ENCODE data around the gene RGS8.

RGS8 gene

DNA sequence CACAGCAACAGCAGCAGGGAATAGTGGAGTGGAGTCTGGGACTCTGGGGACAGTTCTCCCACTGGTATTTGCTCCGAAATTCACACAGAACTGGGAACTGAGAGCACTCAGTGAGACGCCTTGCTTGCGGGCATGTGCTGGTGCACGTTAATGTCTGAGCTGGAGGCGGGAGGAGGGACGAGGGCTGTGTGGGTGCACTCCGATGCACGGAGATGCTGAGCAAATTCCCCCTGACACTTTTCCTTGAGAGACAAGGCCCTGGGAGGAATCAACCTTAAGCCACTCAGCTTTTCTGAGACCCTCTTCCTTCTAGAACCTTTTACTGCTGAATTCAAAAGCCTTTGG lies 2.8 kb downstream of the RGS8 start:
- DNase-seq (ENCODE audit: low read depth in 2 of 2): no peak

DNA sequence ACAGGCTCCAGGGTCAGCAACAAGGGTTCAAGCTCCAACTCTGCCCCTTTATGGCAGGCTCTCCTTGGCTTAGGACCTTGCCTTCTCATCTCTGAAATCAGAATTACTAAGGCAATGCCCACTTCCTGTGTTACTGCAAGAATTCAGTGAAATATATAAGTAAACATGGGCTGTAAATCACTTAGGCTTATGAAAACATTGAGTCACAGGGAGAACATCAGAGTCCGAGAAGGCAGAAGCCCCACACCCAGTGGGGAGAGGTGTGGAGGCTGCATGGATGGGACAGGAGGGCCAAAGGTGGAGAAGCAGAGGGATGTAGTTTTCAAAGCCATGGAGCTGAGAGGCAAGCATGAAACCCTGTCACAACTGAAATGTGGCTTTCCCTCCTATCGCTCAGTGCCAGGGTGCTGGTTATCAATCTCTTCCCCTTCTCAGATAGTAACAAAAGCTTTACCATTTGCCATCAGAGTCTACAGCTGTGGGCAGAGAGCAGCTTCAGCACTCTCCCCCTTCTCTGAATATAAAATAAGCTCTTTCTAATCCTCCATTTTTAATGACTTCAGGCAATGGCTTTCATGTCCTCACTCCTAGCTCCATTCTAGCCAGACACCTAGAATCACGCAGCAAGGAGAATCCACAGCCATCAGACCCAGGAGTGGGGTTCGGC lies 3.4 kb downstream of the RGS8 start:
- H3K4me3 ChIP-seq (replicated peaks in 1 of 2; ENCODE audit: low read depth in 2 of 2, low read length in 2 of 2): no peak overlapping the region
- DNase-seq (ENCODE audit: low read depth in 2 of 2): peak in 1 of 2 donors; percentile 44
- TF ChIP-seq, protein P1, sequence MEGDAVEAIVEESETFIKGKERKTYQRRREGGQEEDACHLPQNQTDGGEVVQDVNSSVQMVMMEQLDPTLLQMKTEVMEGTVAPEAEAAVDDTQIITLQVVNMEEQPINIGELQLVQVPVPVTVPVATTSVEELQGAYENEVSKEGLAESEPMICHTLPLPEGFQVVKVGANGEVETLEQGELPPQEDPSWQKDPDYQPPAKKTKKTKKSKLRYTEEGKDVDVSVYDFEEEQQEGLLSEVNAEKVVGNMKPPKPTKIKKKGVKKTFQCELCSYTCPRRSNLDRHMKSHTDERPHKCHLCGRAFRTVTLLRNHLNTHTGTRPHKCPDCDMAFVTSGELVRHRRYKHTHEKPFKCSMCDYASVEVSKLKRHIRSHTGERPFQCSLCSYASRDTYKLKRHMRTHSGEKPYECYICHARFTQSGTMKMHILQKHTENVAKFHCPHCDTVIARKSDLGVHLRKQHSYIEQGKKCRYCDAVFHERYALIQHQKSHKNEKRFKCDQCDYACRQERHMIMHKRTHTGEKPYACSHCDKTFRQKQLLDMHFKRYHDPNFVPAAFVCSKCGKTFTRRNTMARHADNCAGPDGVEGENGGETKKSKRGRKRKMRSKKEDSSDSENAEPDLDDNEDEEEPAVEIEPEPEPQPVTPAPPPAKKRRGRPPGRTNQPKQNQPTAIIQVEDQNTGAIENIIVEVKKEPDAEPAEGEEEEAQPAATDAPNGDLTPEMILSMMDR (IDR thresholded peaks at IDR 0.05; ENCODE audit: low read depth, low read length): no peak

More for the DNA sequence above, 2.8 kb downstream of the RGS8 start:
- TF ChIP-seq, protein P1 (IDR thresholded peaks at IDR 0.05; ENCODE audit: low read depth, low read length): no peak
- no peak overlapping the region for H3K4me3 ChIP-seq (replicated peaks in 1 of 2; ENCODE audit: low read depth in 2 of 2, low read length in 2 of 2)

DNA sequence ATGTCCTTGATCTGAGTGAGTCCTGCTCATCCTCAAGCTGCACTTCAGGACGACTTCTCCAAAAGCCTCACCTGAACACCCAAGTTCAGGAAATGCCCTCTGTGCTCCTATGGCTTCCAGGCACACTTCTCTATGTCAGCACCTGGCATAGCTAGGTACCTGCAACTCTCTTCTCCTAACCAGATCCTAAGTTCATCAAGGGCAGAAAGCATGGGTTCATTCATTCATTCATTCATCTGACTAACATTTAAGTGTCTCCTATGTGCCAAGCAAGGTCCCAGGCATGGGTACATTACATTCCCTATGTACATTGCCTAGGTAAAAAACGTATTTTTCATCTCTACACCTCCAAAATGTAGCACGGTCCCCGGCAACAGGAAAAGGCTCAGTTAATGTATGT lies 4.0 kb downstream of the RGS8 start:
- no peak overlapping the region for H3K4me3 ChIP-seq (replicated peaks in 1 of 2; ENCODE audit: low read depth in 2 of 2, low read length in 2 of 2)
- no peak for DNase-seq (ENCODE audit: low read depth in 2 of 2)
- TF ChIP-seq, protein P1 (IDR thresholded peaks at IDR 0.05; ENCODE audit: low read depth, low read length): no peak

DNA sequence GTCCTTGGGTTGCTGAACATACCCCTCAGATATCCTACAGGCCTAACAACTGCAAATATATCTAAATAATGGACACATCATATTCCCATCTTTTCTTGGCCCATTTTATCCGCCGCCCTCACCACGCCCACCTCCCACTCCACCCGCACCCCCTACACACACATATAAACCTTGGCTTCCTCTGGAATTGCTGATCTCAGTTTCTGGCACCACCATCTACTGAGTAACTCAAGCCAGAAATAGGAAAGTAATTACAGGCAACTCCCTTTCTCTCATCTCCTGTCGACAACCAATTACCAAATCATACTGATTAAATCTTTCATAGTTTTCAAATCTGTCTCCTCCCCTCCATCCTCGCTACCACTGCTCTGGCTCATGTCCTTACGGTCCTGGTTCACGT lies 4.7 kb downstream of the RGS8 start:
- no peak for DNase-seq (ENCODE audit: low read depth in 2 of 2)
- H3K4me3 ChIP-seq (replicated peaks in 1 of 2; ENCODE audit: low read depth in 2 of 2, low read length in 2 of 2): no peak overlapping the region
- TF ChIP-seq, protein P1 (IDR thresholded peaks at IDR 0.05; ENCODE audit: low read depth, low read length): no peak

DNA sequence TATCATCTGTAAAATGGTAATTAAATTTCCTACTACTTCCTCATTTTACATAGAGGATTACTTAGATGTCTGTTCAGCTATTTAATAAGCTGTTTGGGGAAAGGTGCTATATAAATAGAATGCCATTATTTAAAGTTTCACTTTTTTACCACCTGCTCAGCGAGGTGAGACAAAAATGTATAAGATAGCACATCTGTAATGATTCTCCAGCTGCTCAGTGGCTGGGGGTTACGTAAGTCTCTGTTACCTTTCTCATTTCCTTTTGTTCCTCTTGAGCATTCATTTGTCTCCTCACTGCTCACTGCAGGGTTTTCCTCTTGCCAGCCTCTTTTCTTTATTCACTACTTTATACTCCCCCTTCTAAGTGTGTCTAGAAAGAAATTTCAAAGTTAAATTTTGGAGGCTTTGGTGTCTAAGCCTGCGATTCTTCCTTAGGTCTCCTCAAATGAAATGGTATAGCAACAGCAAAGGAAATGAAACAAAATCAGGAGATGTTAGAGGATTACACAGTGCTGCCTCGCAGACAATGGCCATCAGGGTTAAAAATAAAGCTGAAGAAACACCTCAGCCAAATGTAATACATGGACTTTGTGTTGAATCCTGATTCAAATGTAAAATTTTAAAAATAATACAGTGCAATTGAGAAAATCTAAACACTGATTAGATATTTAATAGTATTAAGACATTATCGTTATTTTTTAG lies 6.8 kb downstream of the RGS8 start:
- no peak overlapping the region for H3K4me3 ChIP-seq (replicated peaks in 1 of 2; ENCODE audit: low read depth in 2 of 2, low read length in 2 of 2)
- TF ChIP-seq, protein P1 (IDR thresholded peaks at IDR 0.05; ENCODE audit: low read depth, low read length): no peak
- no peak for DNase-seq (ENCODE audit: low read depth in 2 of 2)

DNA sequence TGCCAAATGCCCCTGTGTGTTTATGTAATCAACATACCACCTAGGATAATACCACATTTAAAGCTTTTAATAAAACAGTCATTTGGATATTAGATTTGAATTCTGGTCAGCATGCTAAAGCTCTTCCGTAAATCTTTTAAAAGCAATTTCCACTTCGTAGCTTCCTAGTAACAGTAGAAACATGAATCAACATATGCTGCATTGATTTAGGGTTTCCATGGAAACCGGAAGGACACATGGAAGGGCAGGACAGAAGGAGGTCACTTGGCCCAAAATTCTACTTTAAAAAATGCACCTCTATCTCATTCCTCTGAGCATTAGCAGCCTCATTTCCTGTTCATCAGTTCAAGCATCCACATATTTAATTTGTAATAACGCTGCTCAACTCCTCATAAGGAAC lies 8.1 kb downstream of the RGS8 start:
- TF ChIP-seq, protein P1 (IDR thresholded peaks at IDR 0.05; ENCODE audit: low read depth, low read length): no peak
- peak; percentile 43 to 49 for DNase-seq (ENCODE audit: low read depth in 2 of 2)
- H3K4me3 ChIP-seq (replicated peaks in 1 of 2; ENCODE audit: low read depth in 2 of 2, low read length in 2 of 2): no peak overlapping the region
